Neural cell (in vitro differentiated cells): ENCODE results near the gene CEP126. TPM values are rescaled to one million over a fixed set of nuclear protein-coding genes. Genes with fewer than 3 reads are reported as not detected.

Experiments
- H2AFZ ChIP-seq: fragments of 200-600, 300-800 bp; sonication (generic), shearing (Covaris generic); 2 replicates; pipeline ENCODE4 v1.6.0; 2014; ENCODE audit warnings: low read depth, mild to moderate bottlenecking, antibody characterized with exemption, low read length, moderate library complexity
- H3F3A ChIP-seq: fragments of 200-600 bp; shearing (Covaris generic); 2 replicates; pipeline ENCODE4 v1.6.1; 2016; ENCODE audit warnings: mild to moderate bottlenecking, moderate library complexity, mixed read lengths, antibody characterized with exemption, low read length; ENCODE audit not compliant: insufficient read depth, poor library complexity, severe bottlenecking
- H3K27ac ChIP-seq: fragments of 200-600, 300-800 bp; sonication (generic), shearing (Covaris generic); 2 replicates; pipeline ENCODE4 v1.5.1; 2014; ENCODE audit warnings: mild to moderate bottlenecking, low read length, moderate library complexity
- H3K27me3 ChIP-seq: fragments of 300-800, 200-600 bp; sonication (generic), shearing (Covaris generic); 2 replicates; pipeline ENCODE4 v1.6.0; 2014; ENCODE audit warnings: mild to moderate bottlenecking, low read depth, low read length, moderate library complexity; ENCODE audit not compliant: insufficient read depth
- H3K36me3 ChIP-seq: fragments of 300-800, 200-600 bp; sonication (generic), shearing (Covaris generic); 2 replicates; pipeline ENCODE4 v1.5.1; 2014; ENCODE audit warnings: mild to moderate bottlenecking, antibody characterized with exemption, low read length, moderate library complexity; ENCODE audit not compliant: insufficient read depth
- H3K4me2 ChIP-seq: fragments of 300-800, 200-600 bp; sonication (generic), shearing (Covaris generic); 2 replicates; pipeline ENCODE4 v1.6.0; 2014; ENCODE audit warnings: mild to moderate bottlenecking, low read length
- H3K4me3 ChIP-seq: fragments of 300-800, 200-600 bp; sonication (generic), shearing (Covaris generic); 2 replicates; pipeline ENCODE4 v1.5.1; 2014; ENCODE audit warnings: mild to moderate bottlenecking, low read length, moderate library complexity
- H3K79me2 ChIP-seq: fragments of 200-600 bp; shearing (Covaris generic); replicated peaks from 2 replicates; pipeline ENCODE4 v1.6.0; 2014; ENCODE audit warnings: mild to moderate bottlenecking, low read length, moderate library complexity; ENCODE audit not compliant: insufficient read depth
- H3K9ac ChIP-seq: fragments of 300-800, 200-600 bp; sonication (generic), shearing (Covaris generic); 2 replicates; pipeline ENCODE4 v1.6.1; 2016; ENCODE audit warnings: mild to moderate bottlenecking, low read length, mixed read lengths
- H3K9me2 ChIP-seq: fragments of 200-600 bp; shearing (Covaris generic); 2 replicates; pipeline ENCODE4 v1.6.1; 2016; ENCODE audit warnings: mild to moderate bottlenecking, low read length, mixed read lengths; ENCODE audit not compliant: insufficient read depth
- H3K9me3 ChIP-seq: fragments of 200-600, 300-800 bp; sonication (generic), shearing (Covaris generic); 2 replicates; pipeline ENCODE4 v1.6.1; 2016; ENCODE audit warnings: mild to moderate bottlenecking, mixed run types, low read length, moderate library complexity, mixed read lengths
- H4K20me1 ChIP-seq: fragments of 200-600 bp; shearing (Covaris generic); 2 replicates; pipeline ENCODE4 v1.6.1; 2016; ENCODE audit warnings: mild to moderate bottlenecking, mixed run types; ENCODE audit not compliant: insufficient read depth
- EZH2 ChIP-seq: fragments of 200-600, 300-800 bp; shearing (Covaris generic), sonication (generic); IDR thresholded peaks from 2 replicates; pipeline ENCODE4 v1.6.1; 2014; ENCODE audit warnings: antibody characterized with exemption, low read length, borderline replicate concordance, mild to moderate bottlenecking; ENCODE audit not compliant: insufficient read depth, poor library complexity, severe bottlenecking
- MXI1 ChIP-seq: fragments of 450-650 bp; conservative IDR thresholded peaks from 2 replicates; pipeline ENCODE4 v1.6.1; 2014; ENCODE audit warnings: antibody characterized with exemption, mild to moderate bottlenecking; ENCODE audit not compliant: poor library complexity, severe bottlenecking
- POLR2AphosphoS5 ChIP-seq: IDR thresholded peaks from 2 replicates; pipeline ENCODE4 v1.6.1; 2012
- RAD21 ChIP-seq: fragments of 450-650 bp; conservative IDR thresholded peaks from 2 replicates; pipeline ENCODE4 v1.6.1; 2014; ENCODE audit warnings: antibody characterized with exemption, mild to moderate bottlenecking, moderate library complexity
- SMC3 ChIP-seq: fragments of 450-650 bp; conservative IDR thresholded peaks from 2 replicates; pipeline ENCODE4 v1.6.1; 2014; ENCODE audit warnings: antibody characterized with exemption, mild to moderate bottlenecking, moderate library complexity; ENCODE audit not compliant: poor library complexity
- TAF1 ChIP-seq: IDR thresholded peaks from 2 replicates; pipeline ENCODE4 v1.6.1; 2012; ENCODE audit warnings: low read depth
- polyA plus RNA-seq: library from polyadenylated mRNA; depleted of rRNA; stranded (reverse); fragments of >200 nt; gene quantifications from 2 replicates; pipeline ENCODE4 v1.2.3, GENCODE V29; 2014
- TF ChIP-seq, protein P1 (sequence below): fragments of 450-650 bp; IDR thresholded peaks from 2 replicates; pipeline ENCODE4 v1.5.1; 2014; ENCODE audit warnings: antibody characterized with exemption, mild to moderate bottlenecking, moderate library complexity; ENCODE audit not compliant: poor library complexity, severe bottlenecking
- TF ChIP-seq, protein P2 (sequence below): IDR thresholded peaks from 2 replicates; pipeline ENCODE4 v1.6.1; 2012; ENCODE audit warnings: borderline replicate concordance

Gene CEP126
- polyA plus RNA-seq, 1 donor from 2014 or later = 1.8 TPM

DNA sequence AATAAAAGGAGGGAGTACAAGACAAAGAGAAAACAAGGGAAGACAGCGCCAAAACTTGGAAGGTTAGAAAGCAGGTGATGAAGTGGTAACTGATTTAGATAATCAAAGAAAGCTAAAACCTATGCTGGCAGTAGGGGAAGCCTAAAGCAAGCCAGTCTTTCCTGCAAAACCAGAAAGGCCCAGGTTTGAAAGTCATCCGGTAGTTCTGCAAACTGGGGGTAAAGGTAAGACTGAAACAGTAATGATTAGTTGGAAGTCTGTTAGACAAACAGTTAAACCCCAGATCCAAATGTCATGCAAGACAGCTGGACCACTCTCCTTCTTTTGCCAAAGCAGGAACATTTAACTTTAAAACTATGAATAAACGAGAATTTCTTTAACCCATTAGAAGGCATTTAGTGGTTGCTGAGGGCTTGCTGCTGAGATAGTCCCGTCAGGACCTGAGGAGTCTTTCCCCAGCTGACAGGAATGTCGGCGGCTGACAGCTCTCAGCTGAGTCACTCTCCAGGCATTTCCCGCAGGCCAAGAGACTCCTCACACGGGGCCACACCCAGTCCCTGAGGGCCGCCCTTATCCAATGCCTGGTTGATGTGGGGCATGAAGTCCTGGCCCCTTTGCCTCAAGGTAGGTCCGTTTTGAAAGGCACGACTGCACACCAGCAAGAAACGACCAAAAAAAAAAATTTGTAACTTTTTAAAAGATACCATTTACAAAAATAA lies 96.1 kb downstream of the CEP126 start:
- H3K79me2 ChIP-seq = no peaks in the 10 kb centered on the region
- H4K20me1 ChIP-seq = no peaks in the 10 kb centered on the region
- no peak overlapping the region for H3K9ac ChIP-seq
- H3K4me2 ChIP-seq = no peak overlapping the region
- no peaks in the 10 kb centered on the region for H3K36me3 ChIP-seq
- no peaks in the 10 kb centered on the region for H3K27me3 ChIP-seq
- H3K9me2 ChIP-seq = no peaks in the 10 kb centered on the region
- H3F3A ChIP-seq = no peaks in the 10 kb centered on the region
- TF ChIP-seq RAD21 (no peak), MXI1 (no peak), SMC3 (no peak), POLR2AphosphoS5 (no peak), EZH2 (no peak), TAF1 (no peak)
- TF ChIP-seq, protein P1, sequence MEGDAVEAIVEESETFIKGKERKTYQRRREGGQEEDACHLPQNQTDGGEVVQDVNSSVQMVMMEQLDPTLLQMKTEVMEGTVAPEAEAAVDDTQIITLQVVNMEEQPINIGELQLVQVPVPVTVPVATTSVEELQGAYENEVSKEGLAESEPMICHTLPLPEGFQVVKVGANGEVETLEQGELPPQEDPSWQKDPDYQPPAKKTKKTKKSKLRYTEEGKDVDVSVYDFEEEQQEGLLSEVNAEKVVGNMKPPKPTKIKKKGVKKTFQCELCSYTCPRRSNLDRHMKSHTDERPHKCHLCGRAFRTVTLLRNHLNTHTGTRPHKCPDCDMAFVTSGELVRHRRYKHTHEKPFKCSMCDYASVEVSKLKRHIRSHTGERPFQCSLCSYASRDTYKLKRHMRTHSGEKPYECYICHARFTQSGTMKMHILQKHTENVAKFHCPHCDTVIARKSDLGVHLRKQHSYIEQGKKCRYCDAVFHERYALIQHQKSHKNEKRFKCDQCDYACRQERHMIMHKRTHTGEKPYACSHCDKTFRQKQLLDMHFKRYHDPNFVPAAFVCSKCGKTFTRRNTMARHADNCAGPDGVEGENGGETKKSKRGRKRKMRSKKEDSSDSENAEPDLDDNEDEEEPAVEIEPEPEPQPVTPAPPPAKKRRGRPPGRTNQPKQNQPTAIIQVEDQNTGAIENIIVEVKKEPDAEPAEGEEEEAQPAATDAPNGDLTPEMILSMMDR = no peak
- TF ChIP-seq, protein P2, sequence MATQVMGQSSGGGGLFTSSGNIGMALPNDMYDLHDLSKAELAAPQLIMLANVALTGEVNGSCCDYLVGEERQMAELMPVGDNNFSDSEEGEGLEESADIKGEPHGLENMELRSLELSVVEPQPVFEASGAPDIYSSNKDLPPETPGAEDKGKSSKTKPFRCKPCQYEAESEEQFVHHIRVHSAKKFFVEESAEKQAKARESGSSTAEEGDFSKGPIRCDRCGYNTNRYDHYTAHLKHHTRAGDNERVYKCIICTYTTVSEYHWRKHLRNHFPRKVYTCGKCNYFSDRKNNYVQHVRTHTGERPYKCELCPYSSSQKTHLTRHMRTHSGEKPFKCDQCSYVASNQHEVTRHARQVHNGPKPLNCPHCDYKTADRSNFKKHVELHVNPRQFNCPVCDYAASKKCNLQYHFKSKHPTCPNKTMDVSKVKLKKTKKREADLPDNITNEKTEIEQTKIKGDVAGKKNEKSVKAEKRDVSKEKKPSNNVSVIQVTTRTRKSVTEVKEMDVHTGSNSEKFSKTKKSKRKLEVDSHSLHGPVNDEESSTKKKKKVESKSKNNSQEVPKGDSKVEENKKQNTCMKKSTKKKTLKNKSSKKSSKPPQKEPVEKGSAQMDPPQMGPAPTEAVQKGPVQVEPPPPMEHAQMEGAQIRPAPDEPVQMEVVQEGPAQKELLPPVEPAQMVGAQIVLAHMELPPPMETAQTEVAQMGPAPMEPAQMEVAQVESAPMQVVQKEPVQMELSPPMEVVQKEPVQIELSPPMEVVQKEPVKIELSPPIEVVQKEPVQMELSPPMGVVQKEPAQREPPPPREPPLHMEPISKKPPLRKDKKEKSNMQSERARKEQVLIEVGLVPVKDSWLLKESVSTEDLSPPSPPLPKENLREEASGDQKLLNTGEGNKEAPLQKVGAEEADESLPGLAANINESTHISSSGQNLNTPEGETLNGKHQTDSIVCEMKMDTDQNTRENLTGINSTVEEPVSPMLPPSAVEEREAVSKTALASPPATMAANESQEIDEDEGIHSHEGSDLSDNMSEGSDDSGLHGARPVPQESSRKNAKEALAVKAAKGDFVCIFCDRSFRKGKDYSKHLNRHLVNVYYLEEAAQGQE = no peak
- no peaks in the 10 kb centered on the region for H3K9me3 ChIP-seq
- H3K4me3 ChIP-seq = no peak overlapping the region
- no peak overlapping the region for H3K27ac ChIP-seq
- H2AFZ ChIP-seq = no peak overlapping the region

DNA sequence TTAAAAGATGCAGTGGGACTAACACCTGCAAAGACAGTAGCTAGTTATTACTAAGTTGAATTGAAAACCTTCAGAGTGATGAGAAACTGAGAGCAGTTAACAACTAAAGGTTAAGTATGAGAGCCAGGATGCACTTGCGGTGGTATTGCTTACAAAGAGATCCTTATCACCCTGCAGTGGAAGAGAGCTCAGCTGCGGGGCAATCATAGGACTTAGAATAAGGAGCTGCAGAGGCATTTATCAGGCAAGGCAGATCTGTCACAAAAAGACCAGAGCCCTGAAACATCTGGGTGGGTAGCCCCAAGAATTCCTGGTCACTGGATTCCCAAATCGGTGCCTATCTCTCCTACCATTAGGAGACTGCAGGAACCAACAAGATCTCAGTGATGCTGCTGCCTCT lies 98.1 kb downstream of the CEP126 start:
- H3K4me2 ChIP-seq = no peak overlapping the region
- H3K4me3 ChIP-seq = no peak overlapping the region
- H3K9ac ChIP-seq = no peak overlapping the region
- H3K79me2 ChIP-seq = no peaks in the 10 kb centered on the region
- no peaks in the 10 kb centered on the region for H3K9me3 ChIP-seq
- H3F3A ChIP-seq = no peaks in the 10 kb centered on the region
- no peaks in the 10 kb centered on the region for H3K27me3 ChIP-seq
- TF ChIP-seq, protein P2 = no peak
- no peaks in the 10 kb centered on the region for H3K36me3 ChIP-seq
- no peak overlapping the region for H3K27ac ChIP-seq
- no peaks in the 10 kb centered on the region for H3K9me2 ChIP-seq
- H2AFZ ChIP-seq = no peak overlapping the region
- no peaks in the 10 kb centered on the region for H4K20me1 ChIP-seq
